Neutrophil (primary cell): Measurements from ENCODE around the gene RNF126.
A peak's percentile ranks its signal among the peaks of the same experiment; 100 is the strongest.

ENCODE experiments used
- H3K27ac ChIP-seq: fragments of 200-600 bp; sonication (generic); 2 replicates; pipeline ENCODE4 v1.5.1; 2016; ENCODE audit warnings: mild to moderate bottlenecking, moderate library complexity
- H3K27me3 ChIP-seq: fragments of 200-600 bp; sonication (generic); 2 replicates; pipeline ENCODE4 v1.6.0; 2016; ENCODE audit warnings: mild to moderate bottlenecking
- H3K36me3 ChIP-seq: fragments of 200-600 bp; sonication (generic); 2 replicates; pipeline ENCODE4 v1.5.1; 2017
- H3K4me1 ChIP-seq, 2 experiments: fragments of 200-600 bp in 1 of 2; sonication (generic) in 1 of 2; 1 replicate in 1 of 2; 2 replicates in 1 of 2; pipeline versions ENCODE4 v1.5.1 to v1.6.1; 2013 to 2016; ENCODE audit warnings: low read depth in 1 of 2, low read length in 1 of 2, mild to moderate bottlenecking in 1 of 2, moderate library complexity in 1 of 2; ENCODE audit not compliant: control insufficient read depth in 1 of 2, insufficient read depth in 1 of 2
- H3K4me3 ChIP-seq, 2 experiments: fragments of 200-600 bp in 1 of 2; sonication (generic) in 1 of 2; 1 replicate in 1 of 2; 2 replicates in 1 of 2; pipeline ENCODE4 v1.5.1; 2013 to 2016; ENCODE audit warnings: low read depth in 1 of 2, low read length in 1 of 2, mild to moderate bottlenecking in 1 of 2, moderate library complexity in 1 of 2
- H3K9me3 ChIP-seq: fragments of 200-600 bp; sonication (generic); 2 replicates; pipeline ENCODE4 v1.5.1; 2016
- TF ChIP-seq, protein P1 (sequence below): fragments of 200-600 bp; sonication (generic); IDR thresholded peaks from 2 replicates; pipeline ENCODE4 v1.5.1; 2016; ENCODE audit warnings: antibody characterized with exemption

The RNF126 gene

DNA sequence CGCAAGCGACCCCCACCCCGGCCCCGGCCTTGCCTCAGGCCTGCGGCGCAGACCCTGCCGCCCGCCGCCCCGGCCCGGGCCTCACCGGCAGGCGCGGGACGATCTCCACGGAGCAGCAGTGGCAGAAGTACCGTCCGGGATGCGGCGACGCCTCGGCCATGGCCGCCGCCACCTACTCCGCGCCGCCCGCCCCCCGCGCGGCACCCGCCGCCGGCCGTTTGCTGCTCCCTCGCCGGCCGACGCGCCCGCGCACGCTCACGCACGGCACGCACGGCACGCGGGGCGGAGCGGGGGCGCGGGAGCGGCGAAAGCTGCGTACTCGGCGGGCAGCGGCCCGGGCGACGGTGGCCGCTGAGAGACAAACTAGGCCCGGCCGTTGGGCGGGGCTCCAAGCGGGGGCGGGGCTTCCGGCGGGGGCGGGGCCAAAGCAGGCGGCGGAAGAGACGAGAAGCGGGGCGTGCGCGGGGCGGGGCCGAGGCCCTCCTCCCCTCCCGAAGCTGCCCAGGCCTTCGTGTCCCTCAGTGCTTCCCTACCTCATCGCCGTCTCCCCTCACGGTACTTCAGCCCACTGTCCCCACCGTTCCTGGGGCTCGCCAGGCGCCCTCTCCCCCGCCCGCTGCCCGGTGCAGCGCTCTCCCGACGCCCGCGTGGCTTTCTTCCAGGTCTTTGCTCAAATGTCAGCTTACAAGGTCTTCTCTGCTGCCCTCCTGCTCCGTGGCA, at the start of gene RNF126:
TSS of gene RNF126 (minus strand) at position 253 of the 720 bp plus-strand sequence. CDS start at position 160, 93 bp downstream.
- peaks cover 72 to 75% of the 10 kb centered on the region in 2 experiments for H3K4me1 ChIP-seq
- peak within 1 kb of the TSS; percentile 76 to 81 for H3K4me3 ChIP-seq
- TF ChIP-seq, protein P1, sequence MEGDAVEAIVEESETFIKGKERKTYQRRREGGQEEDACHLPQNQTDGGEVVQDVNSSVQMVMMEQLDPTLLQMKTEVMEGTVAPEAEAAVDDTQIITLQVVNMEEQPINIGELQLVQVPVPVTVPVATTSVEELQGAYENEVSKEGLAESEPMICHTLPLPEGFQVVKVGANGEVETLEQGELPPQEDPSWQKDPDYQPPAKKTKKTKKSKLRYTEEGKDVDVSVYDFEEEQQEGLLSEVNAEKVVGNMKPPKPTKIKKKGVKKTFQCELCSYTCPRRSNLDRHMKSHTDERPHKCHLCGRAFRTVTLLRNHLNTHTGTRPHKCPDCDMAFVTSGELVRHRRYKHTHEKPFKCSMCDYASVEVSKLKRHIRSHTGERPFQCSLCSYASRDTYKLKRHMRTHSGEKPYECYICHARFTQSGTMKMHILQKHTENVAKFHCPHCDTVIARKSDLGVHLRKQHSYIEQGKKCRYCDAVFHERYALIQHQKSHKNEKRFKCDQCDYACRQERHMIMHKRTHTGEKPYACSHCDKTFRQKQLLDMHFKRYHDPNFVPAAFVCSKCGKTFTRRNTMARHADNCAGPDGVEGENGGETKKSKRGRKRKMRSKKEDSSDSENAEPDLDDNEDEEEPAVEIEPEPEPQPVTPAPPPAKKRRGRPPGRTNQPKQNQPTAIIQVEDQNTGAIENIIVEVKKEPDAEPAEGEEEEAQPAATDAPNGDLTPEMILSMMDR = peak; percentile 25
- H3K27me3 ChIP-seq = no peaks in the 10 kb centered on the region
- H3K36me3 ChIP-seq = peaks cover 8% of the 10 kb centered on the region
- H3K27ac ChIP-seq = peak within 1 kb of the TSS; percentile 92
- H3K9me3 ChIP-seq = no peaks in the 10 kb centered on the region

GRCh38 chr19:711254-711653, 48.2 kb upstream of the RNF126 start:
- TF ChIP-seq, protein P1 = no peak
- Histone ChIP-seq H3K27me3 (peaks cover 51% of the 10 kb centered on the region), H3K27ac (no peak overlapping the region), H3K4me1 (peaks cover 3 to 5% of the 10 kb centered on the region in 2 experiments), H3K9me3 (no peaks in the 10 kb centered on the region), H3K36me3 (no peaks in the 10 kb centered on the region), H3K4me3 (no peak overlapping the region)

DNA sequence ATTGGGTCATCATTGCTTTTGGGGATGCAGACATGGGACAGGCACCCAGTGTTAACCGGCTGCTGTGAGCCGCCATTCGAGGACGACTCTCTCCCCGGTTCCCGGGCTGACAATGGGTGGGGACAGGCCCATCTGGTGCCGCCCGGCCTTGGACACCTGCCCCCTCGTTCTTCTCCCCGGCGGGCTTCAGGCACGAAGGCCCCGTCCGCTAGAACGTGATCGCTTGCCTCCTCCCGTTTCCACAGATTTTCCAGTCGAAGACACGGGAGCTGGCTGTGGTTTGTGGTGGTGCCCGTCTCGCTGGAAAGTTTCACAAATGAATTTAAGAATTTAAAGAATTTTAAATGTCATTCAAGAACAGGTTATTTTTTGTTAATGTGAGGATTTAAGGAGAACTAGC, 47.8 kb upstream of the RNF126 start:
- Histone ChIP-seq H3K27me3 (peaks cover 51% of the 10 kb centered on the region), H3K4me3 (no peak overlapping the region), H3K36me3 (no peaks in the 10 kb centered on the region), H3K4me1 (peaks cover 3 to 5% of the 10 kb centered on the region in 2 experiments), H3K9me3 (no peaks in the 10 kb centered on the region), H3K27ac (no peak overlapping the region)
- TF ChIP-seq, protein P1 = no peak

DNA sequence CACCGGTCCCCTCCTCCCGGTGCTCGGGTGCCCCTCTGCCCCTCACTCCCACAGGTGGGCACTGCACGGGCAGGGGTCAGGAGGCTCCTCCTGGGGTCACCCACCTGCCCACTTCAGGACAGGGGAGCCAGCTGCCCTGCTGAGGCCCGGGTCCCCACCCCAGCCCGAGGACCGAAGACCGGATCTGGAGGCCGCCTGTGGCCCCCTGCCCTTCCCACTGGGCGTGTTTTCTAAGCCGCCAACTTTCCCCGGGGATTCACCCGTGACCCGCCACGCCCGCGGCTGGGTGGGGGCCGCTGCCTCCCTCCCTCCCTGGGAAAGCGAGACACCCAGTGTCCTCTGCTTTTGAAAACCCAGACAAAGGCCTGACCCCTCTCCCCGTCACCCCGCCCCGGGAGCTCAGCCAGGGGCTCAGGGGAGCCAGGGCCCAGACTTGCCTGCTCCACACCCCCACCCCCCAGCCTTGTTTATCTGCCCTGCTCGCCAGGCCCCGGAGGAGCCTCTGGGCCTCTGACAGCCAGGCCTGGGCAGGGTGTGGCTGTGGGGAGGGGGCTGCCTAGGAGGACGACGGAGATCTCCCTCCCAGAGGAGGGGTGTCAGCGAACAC, 47.1 kb upstream of the RNF126 start:
- Histone ChIP-seq H3K27me3 (peaks cover 51% of the 10 kb centered on the region), H3K9me3 (no peaks in the 10 kb centered on the region), H3K4me3 (no peak overlapping the region), H3K4me1 (peaks cover 3 to 5% of the 10 kb centered on the region in 2 experiments), H3K36me3 (no peaks in the 10 kb centered on the region), H3K27ac (no peak overlapping the region)
- TF ChIP-seq, protein P1 = no peak

DNA sequence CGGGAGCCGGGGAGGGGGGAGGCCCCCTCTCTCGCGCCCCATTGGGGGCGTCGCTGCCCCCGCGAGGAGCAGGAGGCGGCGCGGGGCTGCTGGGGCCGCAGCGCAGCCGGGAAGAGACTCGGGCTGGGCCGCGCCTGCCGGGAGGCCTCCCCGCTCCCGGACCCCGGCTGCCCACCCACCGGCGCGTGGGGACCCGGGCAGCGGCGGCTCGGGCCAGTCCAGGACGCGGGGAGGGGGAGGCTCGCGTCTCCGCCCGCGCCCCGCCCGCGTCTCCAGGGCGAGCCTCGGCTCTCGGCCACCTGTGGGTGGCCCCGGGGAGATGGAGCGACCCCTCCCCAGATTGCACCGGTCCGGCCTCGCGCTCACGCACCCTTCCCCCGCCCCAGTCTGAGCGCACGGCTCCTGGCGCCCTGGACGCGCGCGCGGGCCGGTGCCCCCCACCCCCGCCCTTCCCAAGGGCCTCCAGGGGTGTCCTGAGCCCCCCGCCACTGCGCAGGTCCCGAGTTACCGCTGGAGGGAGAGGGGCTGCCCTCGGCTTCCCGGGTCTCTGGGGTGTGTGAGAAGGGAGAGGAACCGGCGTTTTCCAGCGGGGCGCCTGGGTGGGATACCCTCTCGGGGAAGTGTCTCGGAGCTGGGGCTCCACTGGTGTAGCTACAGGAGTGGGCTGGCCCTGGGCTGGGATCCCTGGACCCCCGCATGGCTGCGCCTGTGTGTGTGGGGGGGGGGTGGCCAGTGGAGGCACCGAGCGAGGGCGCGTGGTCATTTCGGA, 46.4 kb upstream of the RNF126 start:
- Histone ChIP-seq H3K27me3 (peaks cover 51% of the 10 kb centered on the region), H3K27ac (no peak overlapping the region)

More for the DNA sequence above, 46.4 kb upstream of the RNF126 start:
- H3K36me3 ChIP-seq = no peaks in the 10 kb centered on the region
- no peaks in the 10 kb centered on the region for H3K9me3 ChIP-seq
- H3K4me3 ChIP-seq = no peak overlapping the region
- H3K4me1 ChIP-seq = peaks cover 3 to 7% of the 10 kb centered on the region in 2 experiments
- TF ChIP-seq, protein P1 = no peak
